HEK293 (cell line): ENCODE data around the gene ITGB8.

Experiments
- CTCF ChIA-PET: fragments of 350-600 bp; formaldehyde crosslinking; extraction: SDS; loops from one replicate; lab custom pipeline; 2021; ENCODE audit warnings: antibody characterized with exemption; lab: Yijun Ruan, JAX
- POLR2A ChIA-PET: fragments of 300-600 bp; formaldehyde crosslinking; extraction: SDS; loops from one replicate; lab custom pipeline; 2020; ENCODE audit warnings: antibody characterized with exemption, inconsistent platforms; lab: Yijun Ruan, JAX
- H3K27ac ChIP-seq: fragments of 200-500 bp; sonication (Bioruptor generic); 2 replicates; pipeline ENCODE4 v1.5.1; 2014; ENCODE audit warnings: low read depth, low read length, control low read depth, inconsistent platforms; ENCODE audit errors: extremely low read depth
- H3K36me3 ChIP-seq, 2 experiments: fragments of 200-500 bp in 1 of 2; sonication (Bioruptor generic) in 1 of 2; 1 replicate in 1 of 2; 2 replicates in 1 of 2; pipeline ENCODE4 v1.5.1; 2014 to 2017; ENCODE audit warnings: inconsistent platforms in 2 of 2, low read length in 2 of 2; ENCODE audit not compliant: control insufficient read depth in 2 of 2, insufficient read depth in 1 of 2
- H3K4me1 ChIP-seq: fragments of 200-500 bp; sonication (Bioruptor generic); 2 replicates; pipeline ENCODE4 v1.5.1; 2014; ENCODE audit warnings: mild to moderate bottlenecking, low read length, inconsistent platforms; ENCODE audit not compliant: control insufficient read depth, insufficient read depth
- H3K4me3 ChIP-seq: 2 replicates; pipeline ENCODE4 v1.5.1; 2011; ENCODE audit warnings: low read depth, mild to moderate bottlenecking, control low read depth, low read length, moderate library complexity
- H3K9me3 ChIP-seq: fragments of 200-500 bp; sonication (Bioruptor generic); 2 replicates; pipeline ENCODE4 v1.5.1; 2014; ENCODE audit warnings: low read depth, low read length, inconsistent platforms; ENCODE audit not compliant: control insufficient read depth, insufficient read depth
- HOXD13 ChIP-seq: sonication (generic); formaldehyde crosslinking; IDR thresholded peaks from 2 replicates; pipeline ENCODE4 v1.8.0; 2022; ENCODE audit warnings: missing genetic modification reagents, borderline replicate concordance
- KLF10 ChIP-seq: fragments of 450-650 bp; IDR thresholded peaks from 2 replicates; pipeline ENCODE4 v1.5.1; 2018; ENCODE audit warnings: missing biosample characterization, mild to moderate bottlenecking, missing genetic modification characterization
- PBX3 ChIP-seq: sonication (generic); formaldehyde crosslinking; IDR thresholded peaks from 2 replicates; pipeline ENCODE4 v1.8.1; 2022; ENCODE audit warnings: mild to moderate bottlenecking, moderate library complexity, missing genetic modification reagents
- SETDB1 ChIP-seq: IDR thresholded peaks from one replicate; pipeline ENCODE4 v1.6.1; 2017; ENCODE audit warnings: mild to moderate bottlenecking, low read length, moderate library complexity, mixed read lengths; ENCODE audit not compliant: insufficient read length
- ZBTB20 ChIP-seq: fragments of 450-650 bp; formaldehyde crosslinking; IDR thresholded peaks from 2 replicates; pipeline ENCODE4 v1.5.1; 2016; ENCODE audit warnings: missing biosample characterization, missing genetic modification characterization
- ZBTB6 ChIP-seq: fragments of 450-650 bp; formaldehyde crosslinking; IDR thresholded peaks from 2 replicates; pipeline ENCODE4 v1.5.1; 2017; ENCODE audit warnings: missing biosample characterization, missing genetic modification characterization
- ZEB2 ChIP-seq: fragments of 450-650 bp; formaldehyde crosslinking; IDR thresholded peaks from 2 replicates; pipeline ENCODE4 v1.5.1; 2016; ENCODE audit warnings: missing biosample characterization, missing genetic modification characterization
- ZFHX2 ChIP-seq: fragments of 450-650 bp; formaldehyde crosslinking; conservative IDR thresholded peaks from 2 replicates; pipeline ENCODE4 v1.5.1; 2016; ENCODE audit warnings: missing biosample characterization, missing genetic modification characterization
- ZNF114 ChIP-seq: fragments of 450-650 bp; formaldehyde crosslinking; IDR thresholded peaks from 2 replicates; pipeline ENCODE4 v1.5.0; 2017; ENCODE audit warnings: missing biosample characterization, missing genetic modification characterization
- ZNF157 ChIP-seq: fragments of 450-650 bp; formaldehyde crosslinking; IDR thresholded peaks from 2 replicates; pipeline ENCODE4 v1.5.1; 2016; ENCODE audit warnings: missing biosample characterization, missing genetic modification characterization
- ZNF335 ChIP-seq: fragments of 450-650 bp; formaldehyde crosslinking; conservative IDR thresholded peaks from 2 replicates; pipeline ENCODE4 v1.5.1; 2016; ENCODE audit warnings: missing biosample characterization, missing genetic modification characterization
- ZNF362 ChIP-seq: fragments of 450-650 bp; formaldehyde crosslinking; IDR thresholded peaks from 2 replicates; pipeline ENCODE4 v1.5.1; 2016; ENCODE audit warnings: missing biosample characterization, missing genetic modification characterization
- ZNF423 ChIP-seq: fragments of 450-650 bp; formaldehyde crosslinking; IDR thresholded peaks from 2 replicates; pipeline ENCODE4 v1.5.1; 2016; ENCODE audit warnings: missing biosample characterization, missing genetic modification characterization
- ZNF510 ChIP-seq: fragments of 450-650 bp; formaldehyde crosslinking; IDR thresholded peaks from 2 replicates; pipeline ENCODE4 v1.5.1; 2018; ENCODE audit warnings: mild to moderate bottlenecking, missing genetic modification characterization, missing biosample characterization; ENCODE audit not compliant: insufficient replicate concordance
- ZSCAN5A ChIP-seq: fragments of 450-650 bp; formaldehyde crosslinking; IDR thresholded peaks from 2 replicates; pipeline ENCODE4 v1.5.1; 2016; ENCODE audit warnings: missing biosample characterization, missing genetic modification characterization
- TF ChIP-seq, protein P1 (sequence below): fragments of 450-650 bp; formaldehyde crosslinking; IDR thresholded peaks from 2 replicates; pipeline ENCODE4 v1.5.1; 2016; ENCODE audit warnings: missing biosample characterization, missing genetic modification characterization
- TF ChIP-seq, protein P2 (sequence below): fragments of 450-650 bp; formaldehyde crosslinking; IDR thresholded peaks from 2 replicates; pipeline ENCODE4 v1.5.1; 2016; ENCODE audit warnings: missing biosample characterization, missing genetic modification characterization

Gene ITGB8

DNA sequence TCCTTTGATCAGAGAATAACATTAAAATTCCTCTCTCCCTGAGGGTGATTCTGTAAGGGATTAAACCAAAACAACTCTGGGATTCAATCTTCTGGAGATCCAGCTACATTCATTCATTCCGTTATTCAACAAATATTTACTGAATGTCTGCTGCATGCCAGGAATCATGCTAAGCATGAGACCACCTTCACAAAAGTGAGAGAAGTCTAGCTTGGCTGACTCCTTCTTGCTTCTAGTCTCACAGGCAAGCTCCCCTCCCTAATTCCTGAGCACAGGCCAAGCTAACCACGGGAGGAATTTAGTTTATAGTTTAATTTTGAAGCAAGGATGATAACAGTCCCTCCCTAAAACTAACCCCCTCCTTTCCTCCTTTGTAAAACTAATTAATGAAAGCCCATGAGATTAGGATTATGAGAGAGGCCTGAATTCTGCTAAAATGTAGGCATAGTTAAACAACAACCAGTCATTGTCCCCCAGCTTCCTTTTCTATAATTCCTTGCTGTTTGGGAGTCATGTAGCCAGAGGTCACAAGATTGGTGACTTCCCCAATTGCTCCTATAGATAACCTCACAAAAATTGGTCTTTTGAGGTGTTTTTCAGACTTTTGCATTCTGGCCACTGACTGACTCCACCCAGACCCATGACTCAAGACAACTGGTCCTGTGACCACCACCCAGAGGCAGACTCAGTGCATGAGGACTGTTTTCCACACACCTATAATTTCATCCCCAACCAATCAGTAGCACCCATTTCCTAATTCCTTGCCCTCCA lies 113.5 kb downstream of the ITGB8 start:
- POLR2A ChIA-PET = interaction anchor here (0.6 kb wide), 1 partner anchor 58 kb away, joined by 3 read pairs; no protein-coding TSS in a partner anchor
- H3K9me3 ChIP-seq = no peaks in the 10 kb centered on the region
- H3K4me3 ChIP-seq = no peak overlapping the region
- CTCF ChIA-PET = interaction anchor here (0.6 kb wide), 1 partner anchor 264 kb away, joined by 3 read pairs; no protein-coding TSS in a partner anchor
- no peak overlapping the region for H3K27ac ChIP-seq
- TF ChIP-seq, protein P1, sequence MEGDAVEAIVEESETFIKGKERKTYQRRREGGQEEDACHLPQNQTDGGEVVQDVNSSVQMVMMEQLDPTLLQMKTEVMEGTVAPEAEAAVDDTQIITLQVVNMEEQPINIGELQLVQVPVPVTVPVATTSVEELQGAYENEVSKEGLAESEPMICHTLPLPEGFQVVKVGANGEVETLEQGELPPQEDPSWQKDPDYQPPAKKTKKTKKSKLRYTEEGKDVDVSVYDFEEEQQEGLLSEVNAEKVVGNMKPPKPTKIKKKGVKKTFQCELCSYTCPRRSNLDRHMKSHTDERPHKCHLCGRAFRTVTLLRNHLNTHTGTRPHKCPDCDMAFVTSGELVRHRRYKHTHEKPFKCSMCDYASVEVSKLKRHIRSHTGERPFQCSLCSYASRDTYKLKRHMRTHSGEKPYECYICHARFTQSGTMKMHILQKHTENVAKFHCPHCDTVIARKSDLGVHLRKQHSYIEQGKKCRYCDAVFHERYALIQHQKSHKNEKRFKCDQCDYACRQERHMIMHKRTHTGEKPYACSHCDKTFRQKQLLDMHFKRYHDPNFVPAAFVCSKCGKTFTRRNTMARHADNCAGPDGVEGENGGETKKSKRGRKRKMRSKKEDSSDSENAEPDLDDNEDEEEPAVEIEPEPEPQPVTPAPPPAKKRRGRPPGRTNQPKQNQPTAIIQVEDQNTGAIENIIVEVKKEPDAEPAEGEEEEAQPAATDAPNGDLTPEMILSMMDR (tag by site-specific recombination) = no peak
- TF ChIP-seq ZNF423 (tag by site-specific recombination) = no peak
- no peak for TF ChIP-seq ZNF510
- TF ChIP-seq PBX3 (CRISPR knock-in tag) = no peak
- TF ChIP-seq KLF10 (tag by site-specific recombination) = no peak
- no peak for TF ChIP-seq SETDB1
- no peak for TF ChIP-seq ZNF362 (tag by site-specific recombination)
- no peak for TF ChIP-seq HOXD13
- no peak for TF ChIP-seq ZBTB6 (tag by site-specific recombination)
- TF ChIP-seq, protein P2, sequence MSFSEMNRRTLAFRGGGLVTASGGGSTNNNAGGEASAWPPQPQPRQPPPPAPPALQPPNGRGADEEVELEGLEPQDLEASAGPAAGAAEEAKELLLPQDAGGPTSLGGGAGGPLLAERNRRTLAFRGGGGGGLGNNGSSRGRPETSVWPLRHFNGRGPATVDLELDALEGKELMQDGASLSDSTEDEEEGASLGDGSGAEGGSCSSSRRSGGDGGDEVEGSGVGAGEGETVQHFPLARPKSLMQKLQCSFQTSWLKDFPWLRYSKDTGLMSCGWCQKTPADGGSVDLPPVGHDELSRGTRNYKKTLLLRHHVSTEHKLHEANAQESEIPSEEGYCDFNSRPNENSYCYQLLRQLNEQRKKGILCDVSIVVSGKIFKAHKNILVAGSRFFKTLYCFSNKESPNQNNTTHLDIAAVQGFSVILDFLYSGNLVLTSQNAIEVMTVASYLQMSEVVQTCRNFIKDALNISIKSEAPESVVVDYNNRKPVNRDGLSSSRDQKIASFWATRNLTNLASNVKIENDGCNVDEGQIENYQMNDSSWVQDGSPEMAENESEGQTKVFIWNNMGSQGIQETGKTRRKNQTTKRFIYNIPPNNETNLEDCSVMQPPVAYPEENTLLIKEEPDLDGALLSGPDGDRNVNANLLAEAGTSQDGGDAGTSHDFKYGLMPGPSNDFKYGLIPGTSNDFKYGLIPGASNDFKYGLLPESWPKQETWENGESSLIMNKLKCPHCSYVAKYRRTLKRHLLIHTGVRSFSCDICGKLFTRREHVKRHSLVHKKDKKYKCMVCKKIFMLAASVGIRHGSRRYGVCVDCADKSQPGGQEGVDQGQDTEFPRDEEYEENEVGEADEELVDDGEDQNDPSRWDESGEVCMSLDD (tag by site-specific recombination) = no peak
- no peak for TF ChIP-seq ZNF335 (tag by site-specific recombination)
- TF ChIP-seq ZEB2 = no peak
- no peak for TF ChIP-seq ZNF157 (tag by site-specific recombination)
- no peak for TF ChIP-seq ZSCAN5A (tag by site-specific recombination)
- TF ChIP-seq ZNF114 = no peak
- no peak for TF ChIP-seq ZBTB20 (tag by site-specific recombination)
- no peak for TF ChIP-seq ZFHX2 (tag by site-specific recombination)
- H3K4me1 ChIP-seq = peaks cover 4% of the 10 kb centered on the region; the same call in 1 of the 2 replicates
- no peaks in the 10 kb centered on the region for H3K36me3 ChIP-seq
